ENCODE measurements around the gene SNRNP35.
A peak's percentile ranks its signal among the peaks of the same experiment; 100 is the strongest.
"Not testable (repeated sequence)": the region's sequence is repeated elsewhere in the genome, so short reads cannot be mapped to it uniquely, and the experiment has no call there.

The SNRNP35 gene

GRCh38 chr12:123445388-123446332 lies 12.3 kb upstream of the SNRNP35 start:
- DNase-seq (ENCODE audit: low read depth), result peak; percentile 90
- H3K4me3 ChIP-seq (replicated peaks; ENCODE audit: low read depth, low read length), result no peak overlapping the region
- no peak for TF ChIP-seq CTCF (IDR thresholded peaks at IDR 0.05; ENCODE audit: low read length, missing control alignments)

- no peak for TF ChIP-seq CTCF (IDR thresholded peaks at IDR 0.05; ENCODE audit: low read length, missing control alignments)
- no peak for DNase-seq (ENCODE audit: low read depth)
- H3K4me3 ChIP-seq (replicated peaks; ENCODE audit: low read depth, low read length), result no peak overlapping the region
Measured at GRCh38 chr12:123446333-123446713, 11.6 kb upstream of the SNRNP35 start.

GRCh38 chr12:123449249-123449733 lies 8.6 kb upstream of the SNRNP35 start:
- TF ChIP-seq CTCF (IDR thresholded peaks at IDR 0.05; ENCODE audit: low read length, missing control alignments), result no peak
- no peak for DNase-seq (ENCODE audit: low read depth)
- no peak overlapping the region for H3K4me3 ChIP-seq (replicated peaks; ENCODE audit: low read depth, low read length)

- H3K4me3 ChIP-seq (replicated peaks; ENCODE audit: low read depth, low read length), result no peak overlapping the region
- DNase-seq (ENCODE audit: low read depth), result no peak
- TF ChIP-seq CTCF (IDR thresholded peaks at IDR 0.05; ENCODE audit: low read length, missing control alignments), result no peak
Measured at GRCh38 chr12:123449856-123450255, 8.1 kb upstream of the SNRNP35 start.

GRCh38 chr12:123450636-123451035 lies 7.3 kb upstream of the SNRNP35 start:
- no peak overlapping the region for H3K4me3 ChIP-seq (replicated peaks; ENCODE audit: low read depth, low read length)
- TF ChIP-seq CTCF (IDR thresholded peaks at IDR 0.05; ENCODE audit: low read length, missing control alignments), result no peak
- no peak for DNase-seq (ENCODE audit: low read depth)

GRCh38 chr12:123452276-123452550 lies 5.7 kb upstream of the SNRNP35 start:
- not testable (repeated sequence) for DNase-seq (ENCODE audit: low read depth); H3K4me3 ChIP-seq (replicated peaks; ENCODE audit: low read depth, low read length)

GRCh38 chr12:123453165-123453564 lies 4.8 kb upstream of the SNRNP35 start:
- no peak overlapping the region for H3K4me3 ChIP-seq (replicated peaks; ENCODE audit: low read depth, low read length)
- DNase-seq (ENCODE audit: low read depth), result no peak
- no peak for TF ChIP-seq CTCF (IDR thresholded peaks at IDR 0.05; ENCODE audit: low read length, missing control alignments)

GRCh38 chr12:123463174-123463573 lies 5.2 kb downstream of the SNRNP35 start:
- not testable (repeated sequence) for H3K4me3 ChIP-seq (replicated peaks; ENCODE audit: low read depth, low read length); DNase-seq (ENCODE audit: low read depth)

All from fibroblast of pulmonary artery (primary cell).